ENCODE measurements around the gene CAMK2B.

Gene CAMK2B

DNA sequence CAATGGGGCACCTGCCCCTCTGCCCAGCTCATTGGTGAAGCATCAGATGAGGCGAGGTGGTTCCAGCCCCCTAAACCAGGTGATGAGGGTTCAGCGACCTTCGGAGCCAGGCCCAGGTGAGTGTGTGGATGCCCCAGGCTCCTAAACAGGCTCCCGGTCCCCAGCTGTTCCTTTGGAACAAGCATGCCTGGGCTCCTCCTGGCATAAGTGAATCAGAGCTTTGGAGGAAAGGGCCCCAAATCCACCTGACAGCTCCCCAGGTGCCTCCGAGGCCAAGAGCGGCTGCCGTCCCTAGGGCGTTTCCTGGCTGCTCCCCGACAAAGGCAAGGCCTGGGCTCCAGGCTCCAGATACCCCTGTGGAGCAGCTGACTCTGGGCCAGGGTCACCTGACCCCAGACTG lies 63.4 kb downstream of the CAMK2B start:
- 95% methylated on average over 9 of the region's 9 CpGs for WGBS (ENCODE audit: insufficient coverage)
- no peak overlapping the region for H3K27ac ChIP-seq (ENCODE audit: insufficient read depth in 1 of 2, low read depth in 1 of 2, low read length in 2 of 2, poor library complexity in 1 of 2, severe bottlenecking in 2 of 2)
- ChIA-PET POLR2A (interaction anchor here (0.9 kb wide), 1 partner anchor 18 kb away, joined by 3 read pairs; no protein-coding TSS in a partner anchor), CTCF (interaction anchor here (1.9 kb wide), 1 partner anchor 20 kb away, joined by 6 read pairs; no protein-coding TSS in a partner anchor)
- H3K36me3 ChIP-seq (ENCODE audit: control insufficient read depth in 4 of 4, insufficient read depth in 4 of 4, low read length in 3 of 4), result no peaks in the 10 kb centered on the region
- H3K4me3 ChIP-seq (ENCODE audit: control insufficient read depth in 1 of 7, extremely low read depth in 1 of 7, insufficient read depth in 4 of 7, low read depth in 2 of 7, low read length in 6 of 7), result no peak overlapping the region
- DNase-seq, result no peak
- no peaks in the 10 kb centered on the region for H3K9me3 ChIP-seq (ENCODE audit: control extremely low read depth in 1 of 5, control insufficient read depth in 4 of 5, insufficient read depth in 2 of 5, low read depth in 1 of 5, low read length in 4 of 5)
- H3K4me1 ChIP-seq (ENCODE audit: control extremely low read depth in 1 of 4, control insufficient read depth in 4 of 4, insufficient read depth in 4 of 4, low read length in 3 of 4), result peaks cover 0 to 33% (median 26%) of the 10 kb centered on the region in 4 experiments
- peaks cover 0 to 4% (median 0%) of the 10 kb centered on the region in 5 experiments for H3K27me3 ChIP-seq (replicated peaks in 2 of 5; ENCODE audit: control insufficient read depth in 4 of 5, insufficient read depth in 5 of 5, low read length in 4 of 5)

DNA sequence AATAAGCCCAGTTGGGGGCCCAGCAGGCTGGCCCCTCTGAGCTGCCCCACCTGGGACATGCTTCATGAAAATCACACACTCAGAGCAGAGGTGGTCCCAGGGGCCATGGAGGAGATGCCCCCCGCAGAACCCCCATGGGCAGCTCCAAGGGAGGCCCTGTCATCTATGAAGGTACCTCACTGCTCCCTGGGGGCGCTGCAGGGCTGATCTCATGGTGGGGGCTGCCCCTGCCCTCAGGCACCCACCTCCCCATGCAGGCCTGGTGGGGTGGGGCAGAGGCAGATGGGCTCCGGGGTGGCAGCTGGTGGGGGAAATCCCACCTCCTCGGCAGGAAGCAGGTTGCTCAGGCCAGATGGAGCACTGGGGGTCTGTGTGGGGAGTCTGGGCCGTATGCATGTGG lies 64.2 kb downstream of the CAMK2B start:
- peak in 2 of 3 donors; percentile 53 to 69 for DNase-seq
- 100% methylated on average over 1 of the region's 5 CpGs for WGBS (ENCODE audit: insufficient coverage)
- H3K27me3 ChIP-seq (replicated peaks in 2 of 5; ENCODE audit: control insufficient read depth in 4 of 5, insufficient read depth in 5 of 5, low read length in 4 of 5), result peaks cover 0 to 4% (median 0%) of the 10 kb centered on the region in 5 experiments
- H3K4me1 ChIP-seq (ENCODE audit: control extremely low read depth in 1 of 4, control insufficient read depth in 4 of 4, insufficient read depth in 4 of 4, low read length in 3 of 4), result peaks cover 0 to 36% (median 26%) of the 10 kb centered on the region in 4 experiments
- CTCF ChIA-PET, result interaction anchor here (1.9 kb wide), 1 partner anchor 19 kb away, joined by 6 read pairs; no protein-coding TSS in a partner anchor
- H3K4me3 ChIP-seq (ENCODE audit: control insufficient read depth in 1 of 7, extremely low read depth in 1 of 7, insufficient read depth in 4 of 7, low read depth in 2 of 7, low read length in 6 of 7), result no peak overlapping the region
- no peaks in the 10 kb centered on the region for H3K9me3 ChIP-seq (ENCODE audit: control extremely low read depth in 1 of 5, control insufficient read depth in 4 of 5, insufficient read depth in 2 of 5, low read depth in 1 of 5, low read length in 4 of 5)
- POLR2A ChIA-PET, result interaction anchor here (0.9 kb wide), 1 partner anchor 19 kb away, joined by 3 read pairs; no protein-coding TSS in a partner anchor
- no peaks in the 10 kb centered on the region for H3K36me3 ChIP-seq (ENCODE audit: control insufficient read depth in 4 of 4, insufficient read depth in 4 of 4, low read length in 3 of 4)
- no peak overlapping the region for H3K27ac ChIP-seq (ENCODE audit: insufficient read depth in 1 of 2, low read depth in 1 of 2, low read length in 2 of 2, poor library complexity in 1 of 2, severe bottlenecking in 2 of 2)

- no peak for DNase-seq
- Histone ChIP-seq H3K27me3 (replicated peaks in 2 of 5; ENCODE audit: control insufficient read depth in 4 of 5, insufficient read depth in 5 of 5, low read length in 4 of 5) (peaks cover 0 to 1% (median 0%) of the 10 kb centered on the region in 5 experiments), H3K4me3 (ENCODE audit: control insufficient read depth in 1 of 7, extremely low read depth in 1 of 7, insufficient read depth in 4 of 7, low read depth in 2 of 7, low read length in 6 of 7) (no peak overlapping the region), H3K27ac (ENCODE audit: insufficient read depth in 1 of 2, low read depth in 1 of 2, low read length in 2 of 2, poor library complexity in 1 of 2, severe bottlenecking in 2 of 2) (no peak overlapping the region), H3K36me3 (ENCODE audit: control insufficient read depth in 4 of 4, insufficient read depth in 4 of 4, low read length in 3 of 4) (no peaks in the 10 kb centered on the region), H3K4me1 (ENCODE audit: control extremely low read depth in 1 of 4, control insufficient read depth in 4 of 4, insufficient read depth in 4 of 4, low read length in 3 of 4) (peaks cover 0 to 39% (median 26%) of the 10 kb centered on the region in 4 experiments), H3K9me3 (ENCODE audit: control extremely low read depth in 1 of 5, control insufficient read depth in 4 of 5, insufficient read depth in 2 of 5, low read depth in 1 of 5, low read length in 4 of 5) (no peaks in the 10 kb centered on the region)
- WGBS (ENCODE audit: insufficient coverage), result 98% methylated on average over 16 of the region's 18 CpGs
- CTCF ChIA-PET, result interaction anchor here (0.8 to 1.4 kb wide), 3 partner anchors 13 to 32 kb away, joined by 3 to 6 read pairs (median 3); no protein-coding TSS in a partner anchor
- POLR2A ChIA-PET, result no interaction called here
Observed at GRCh38 chr7:44259547-44260457, 65.6 kb downstream of the CAMK2B start.

DNA sequence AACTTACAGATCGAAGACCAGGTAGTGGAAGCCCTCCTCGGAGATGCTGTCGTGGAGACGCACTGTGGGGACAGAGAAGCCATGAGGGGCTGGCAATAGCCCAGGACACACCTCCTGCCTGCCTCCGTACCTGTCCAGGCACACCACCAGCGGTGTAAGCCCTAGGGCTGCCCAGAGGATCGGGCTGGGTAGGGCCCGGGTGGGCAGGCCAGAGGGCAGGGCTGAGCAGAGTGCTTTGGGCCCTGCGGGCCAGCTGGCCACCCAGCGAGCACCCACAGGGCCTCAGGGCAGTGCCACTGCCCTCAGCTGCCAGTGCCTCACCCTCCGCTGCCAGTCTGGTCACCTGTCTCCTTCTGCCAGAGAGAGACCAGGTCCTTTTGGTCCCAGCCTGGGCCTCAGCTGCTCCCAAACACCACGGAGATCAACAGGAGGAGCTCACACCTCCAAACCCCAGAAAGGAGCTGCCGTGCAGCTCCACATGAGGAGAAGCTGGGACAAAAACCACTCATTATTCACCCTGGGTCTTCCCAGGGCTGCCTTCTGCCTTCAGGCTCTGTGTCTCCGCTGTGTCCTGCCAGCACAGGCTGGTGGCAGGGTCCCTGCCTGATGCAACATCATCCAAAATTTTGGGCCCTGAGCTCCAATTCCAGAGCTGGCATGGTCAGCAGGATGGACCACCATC lies 66.4 kb downstream of the CAMK2B start:
- ChIA-PET CTCF (interaction anchor here (0.8 to 1.5 kb wide), 6 partner anchors 10 to 32 kb away, joined by 3 to 6 read pairs (median 4); no protein-coding TSS in a partner anchor), POLR2A (no interaction called here)
- no peak for DNase-seq
- Histone ChIP-seq H3K4me3 (ENCODE audit: control insufficient read depth in 1 of 7, extremely low read depth in 1 of 7, insufficient read depth in 4 of 7, low read depth in 2 of 7, low read length in 6 of 7) (no peak overlapping the region), H3K9me3 (ENCODE audit: control extremely low read depth in 1 of 5, control insufficient read depth in 4 of 5, insufficient read depth in 2 of 5, low read depth in 1 of 5, low read length in 4 of 5) (no peaks in the 10 kb centered on the region), H3K4me1 (ENCODE audit: control extremely low read depth in 1 of 4, control insufficient read depth in 4 of 4, insufficient read depth in 4 of 4, low read length in 3 of 4) (peaks cover 0 to 33% (median 23%) of the 10 kb centered on the region in 4 experiments), H3K27ac (ENCODE audit: insufficient read depth in 1 of 2, low read depth in 1 of 2, low read length in 2 of 2, poor library complexity in 1 of 2, severe bottlenecking in 2 of 2) (no peak overlapping the region), H3K36me3 (ENCODE audit: control insufficient read depth in 4 of 4, insufficient read depth in 4 of 4, low read length in 3 of 4) (no peaks in the 10 kb centered on the region), H3K27me3 (replicated peaks in 2 of 5; ENCODE audit: control insufficient read depth in 4 of 5, insufficient read depth in 5 of 5, low read length in 4 of 5) (no peaks in the 10 kb centered on the region)
- WGBS (ENCODE audit: insufficient coverage), result over 99% methylated on average over 13 of the region's 14 CpGs

GRCh38 chr7:44258423-44258760 lies 67.0 kb downstream of the CAMK2B start:
- POLR2A ChIA-PET, result no interaction called here
- Histone ChIP-seq H3K36me3 (ENCODE audit: control insufficient read depth in 4 of 4, insufficient read depth in 4 of 4, low read length in 3 of 4) (no peaks in the 10 kb centered on the region), H3K27ac (ENCODE audit: insufficient read depth in 1 of 2, low read depth in 1 of 2, low read length in 2 of 2, poor library complexity in 1 of 2, severe bottlenecking in 2 of 2) (no peak overlapping the region), H3K4me3 (ENCODE audit: control insufficient read depth in 1 of 7, extremely low read depth in 1 of 7, insufficient read depth in 4 of 7, low read depth in 2 of 7, low read length in 6 of 7) (no peak overlapping the region), H3K9me3 (ENCODE audit: control extremely low read depth in 1 of 5, control insufficient read depth in 4 of 5, insufficient read depth in 2 of 5, low read depth in 1 of 5, low read length in 4 of 5) (no peaks in the 10 kb centered on the region), H3K4me1 (ENCODE audit: control extremely low read depth in 1 of 4, control insufficient read depth in 4 of 4, insufficient read depth in 4 of 4, low read length in 3 of 4) (peaks cover 0 to 29% (median 20%) of the 10 kb centered on the region in 4 experiments), H3K27me3 (replicated peaks in 2 of 5; ENCODE audit: control insufficient read depth in 4 of 5, insufficient read depth in 5 of 5, low read length in 4 of 5) (no peaks in the 10 kb centered on the region)
- WGBS (ENCODE audit: insufficient coverage), result 94% methylated on average over 2 of the region's 4 CpGs
- DNase-seq, result no peak
- CTCF ChIA-PET, result interaction anchor here (1.0 to 1.5 kb wide), 4 partner anchors 10 to 33 kb away, joined by 3 to 6 read pairs (median 4); no protein-coding TSS in a partner anchor

DNA sequence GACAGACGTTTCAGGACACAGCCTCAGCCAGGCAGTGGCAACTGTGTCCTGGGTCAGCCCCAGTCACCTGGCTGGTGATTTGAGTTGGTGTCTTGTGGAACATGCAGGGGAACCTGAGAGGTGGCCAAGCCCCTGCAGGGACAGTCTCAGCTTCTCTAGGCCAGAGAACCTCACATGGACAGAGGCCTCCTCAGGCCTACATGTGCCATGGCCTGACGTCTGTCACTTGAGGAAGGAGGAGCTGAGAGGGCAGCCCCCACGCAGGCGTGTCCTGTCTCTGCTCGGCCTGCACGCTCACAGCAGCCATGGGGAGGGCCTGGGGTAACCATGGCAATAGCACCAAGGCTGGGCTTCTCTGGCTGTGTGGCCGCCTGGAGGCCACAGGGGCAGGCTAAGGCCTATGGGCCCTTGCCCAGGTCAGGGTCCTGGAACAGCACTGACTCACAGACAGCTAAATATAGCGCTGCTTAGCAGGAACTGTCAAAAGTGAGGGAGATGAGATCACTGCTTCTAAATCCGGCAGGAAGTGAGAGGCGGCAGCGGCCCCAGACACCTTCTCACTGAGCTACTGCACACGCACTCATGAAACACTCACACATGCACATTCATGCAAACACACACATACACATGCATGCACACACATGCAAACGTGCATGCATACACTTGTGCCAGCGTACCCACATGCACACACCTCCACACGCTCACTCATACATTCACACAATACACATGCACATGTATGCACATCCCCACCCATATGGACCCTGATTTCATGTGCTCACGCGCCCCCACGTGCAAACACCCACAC lies 67.6 kb downstream of the CAMK2B start:
- Histone ChIP-seq H3K9me3 (ENCODE audit: control extremely low read depth in 1 of 5, control insufficient read depth in 4 of 5, insufficient read depth in 2 of 5, low read depth in 1 of 5, low read length in 4 of 5) (no peaks in the 10 kb centered on the region), H3K4me3 (ENCODE audit: control insufficient read depth in 1 of 7, extremely low read depth in 1 of 7, insufficient read depth in 4 of 7, low read depth in 2 of 7, low read length in 6 of 7) (peak overlapping the region in 1 of 7 experiments; percentile 51), H3K36me3 (ENCODE audit: control insufficient read depth in 4 of 4, insufficient read depth in 4 of 4, low read length in 3 of 4) (no peaks in the 10 kb centered on the region), H3K4me1 (ENCODE audit: control extremely low read depth in 1 of 4, control insufficient read depth in 4 of 4, insufficient read depth in 4 of 4, low read length in 3 of 4) (peaks cover 0 to 29% (median 20%) of the 10 kb centered on the region in 4 experiments), H3K27ac (ENCODE audit: insufficient read depth in 1 of 2, low read depth in 1 of 2, low read length in 2 of 2, poor library complexity in 1 of 2, severe bottlenecking in 2 of 2) (no peak overlapping the region), H3K27me3 (replicated peaks in 2 of 5; ENCODE audit: control insufficient read depth in 4 of 5, insufficient read depth in 5 of 5, low read length in 4 of 5) (no peaks in the 10 kb centered on the region)
- POLR2A ChIA-PET, result no interaction called here
- peak; percentile 44 to 91 (median 86) for DNase-seq
- CTCF ChIA-PET, result interaction anchor here (1.0 to 1.5 kb wide), 5 partner anchors 11 to 90 kb away, joined by 3 to 6 read pairs (median 4); no protein-coding TSS in a partner anchor
- 34% methylated on average over 13 of the region's 18 CpGs for WGBS (ENCODE audit: insufficient coverage)
